K562 (cell line): ENCODE data around the gene SYNGR1. TPM values are rescaled to one million over a fixed set of nuclear protein-coding genes. Genes with fewer than 3 reads are reported as not detected.

Experiments
- ATF1 ChIP-seq, 2 experiments: fragments of 450-650 bp in 1 of 2; IDR thresholded peaks; 2 replicates each; pipeline ENCODE4 v1.6.1; 2016; ENCODE audit warnings: missing compliant biosample characterization in 1 of 2, missing genetic modification characterization in 1 of 2
- BRD9 ChIP-seq: fragments of 450-650 bp; IDR thresholded peaks from 2 replicates; pipeline ENCODE4 v1.6.1; 2018; ENCODE audit warnings: low read depth; ENCODE audit not compliant: partially characterized antibody
- ETV6 ChIP-seq, 3 experiments: fragments of 150-350 bp in 1 of 3; sonication (generic) in 1 of 3; formaldehyde crosslinking in 1 of 3; IDR thresholded peaks; 2 replicates each; pipeline versions ENCODE4 v1.6.1 to v1.8.0; 2014 to 2022; ENCODE audit warnings: borderline replicate concordance in 2 of 3, low read depth in 2 of 3, antibody characterized with exemption in 1 of 3, low read length in 1 of 3, mild to moderate bottlenecking in 1 of 3, missing genetic modification reagents in 1 of 3
- FOXA3 ChIP-seq, 2 experiments: fragments of 450-650 bp in 1 of 2; sonication (generic) in 1 of 2; formaldehyde crosslinking; IDR thresholded peaks in 1 of 2; conservative IDR thresholded peaks in 1 of 2; 2 replicates each; pipeline versions ENCODE4 v1.4.0 to v1.8.0; 2020 to 2022; ENCODE audit warnings: mild to moderate bottlenecking in 2 of 2, missing genetic modification reagents in 1 of 2
- KDM2B ChIP-seq: fragments of 250-450 bp; sonication (Bioruptor Pico); IDR thresholded peaks from 2 replicates; pipeline ENCODE4 v1.8.0; 2021; ENCODE audit warnings: mild to moderate bottlenecking, moderate library complexity
- KLF13 ChIP-seq: fragments of 450-650 bp; IDR thresholded peaks from 2 replicates; pipeline ENCODE4 v1.6.1; 2016; ENCODE audit warnings: missing genetic modification characterization, low read depth, mild to moderate bottlenecking, missing compliant biosample characterization, moderate library complexity, borderline replicate concordance
- MCM3 ChIP-seq: fragments of 450-650 bp; IDR thresholded peaks from 2 replicates; pipeline ENCODE4 v1.6.1; 2016
- MTF1 ChIP-seq: fragments of 250-450 bp; sonication (Bioruptor Pico); IDR thresholded peaks from 2 replicates; pipeline ENCODE4 v1.9.0; 2021; ENCODE audit warnings: moderate library complexity, mild to moderate bottlenecking, inconsistent platforms, borderline replicate concordance
- MXD1 ChIP-seq: fragments of 250-450 bp; sonication (Bioruptor Pico); IDR thresholded peaks from 2 replicates; pipeline ENCODE4 v1.8.0; 2021; ENCODE audit warnings: borderline replicate concordance, mild to moderate bottlenecking, moderate library complexity; ENCODE audit not compliant: poor library complexity, severe bottlenecking
- NR2F6 ChIP-seq: fragments of 450-650 bp; formaldehyde crosslinking; IDR thresholded peaks from 2 replicates; pipeline ENCODE4 v1.4.0; 2020; ENCODE audit warnings: mild to moderate bottlenecking
- RHOXF2B ChIP-seq: fragments of 250-450 bp; sonication (Bioruptor Pico); conservative IDR thresholded peaks from 2 replicates; pipeline ENCODE4 v1.5.1; 2021
- RNF219 ChIP-seq: fragments of 250-450 bp; sonication (Bioruptor Pico); IDR thresholded peaks from 2 replicates; pipeline ENCODE4 v1.5.0; 2022; ENCODE audit warnings: mild to moderate bottlenecking
- SNIP1 ChIP-seq: fragments of 450-650 bp; IDR thresholded peaks from 2 replicates; pipeline ENCODE4 v1.7.1; 2017; ENCODE audit warnings: low read depth, mild to moderate bottlenecking
- SPI1 ChIP-seq: IDR thresholded peaks from 2 replicates; pipeline ENCODE4 v1.6.1; 2011; ENCODE audit warnings: low read depth, low read length, control low read depth, borderline replicate concordance
- TCF7 ChIP-seq: sonication (generic); IDR thresholded peaks from 2 replicates; pipeline ENCODE4 v1.6.1; 2016; ENCODE audit warnings: antibody characterized with exemption, borderline replicate concordance
- TGIF2 ChIP-seq: sonication (generic); formaldehyde crosslinking; IDR thresholded peaks from 2 replicates; pipeline ENCODE4 v1.8.1; 2022; ENCODE audit warnings: mild to moderate bottlenecking, missing genetic modification reagents, moderate library complexity
- U2AF1 ChIP-seq: fragments of 200-400 bp; formaldehyde crosslinking; optimal IDR thresholded peaks from 2 replicates; pipeline ENCODE3; 2017; ENCODE audit warnings: mild to moderate bottlenecking, low read depth, low read length, moderate library complexity
- ZNF324 ChIP-seq: fragments of 250-450 bp; sonication (Bioruptor Pico); IDR thresholded peaks from 2 replicates; pipeline ENCODE4 v1.4.0; 2020; ENCODE audit warnings: mild to moderate bottlenecking
- ZNF551 ChIP-seq: fragments of 250-450 bp; sonication (Bioruptor Pico); IDR thresholded peaks from 2 replicates; pipeline ENCODE4 v1.5.0; 2021; ENCODE audit warnings: mild to moderate bottlenecking, moderate library complexity
- polyA plus RNA-seq, 8 experiments: library from polyadenylated mRNA; depleted of rRNA in 4 of 8; stranded (reverse) in 5 of 8; unstranded in 3 of 8; fragments of >200 nt; fragmentation: Nextera tagmentation in 2 of 8; fragmentation: Illumina TruSeq in 1 of 8; extraction: Ambion mirVana in 2 of 8; extraction: Trizol in 1 of 8; gene quantifications; 2 replicates each; pipeline versions ENCODE4 v1.2.1 to v1.2.3, GENCODE V29; 2011 to 2014; ENCODE audit warnings: inconsistent platforms in 1 of 8, missing spikeins in 1 of 8
- total RNA-seq, 7 experiments: library from RNA; depleted of rRNA in 6 of 7; stranded (reverse); fragments of >200 nt in 6 of 7; fragmentation: Illumina TruSeq in 2 of 7; extraction: Trizol in 2 of 7; gene quantifications; 2 replicates each; pipeline versions ENCODE4 v1.2.1 to v1.2.3, GENCODE V29; 2011 to 2021; ENCODE audit warnings: low replicate concordance in 1 of 7
- TF ChIP-seq, protein P1 (sequence below): fragments of 250-450 bp; sonication (Bioruptor Pico); IDR thresholded peaks from 2 replicates; pipeline ENCODE4 v1.8.0; 2022; ENCODE audit warnings: moderate library complexity, mild to moderate bottlenecking, inconsistent platforms
- TF ChIP-seq, protein P2 (sequence below): fragments of 150-350 bp; IDR thresholded peaks from 2 replicates; pipeline ENCODE4 v1.6.1; 2014; ENCODE audit warnings: low read depth, mild to moderate bottlenecking, low read length, borderline replicate concordance

Gene SYNGR1
- total and polyA plus RNA-seq, 9 of the 15 experiments (the other 6 are each of a cell fraction or from before 2014, with no cell fraction given): 1.8 to 15.9 (median 5.5) TPM

GRCh38 chr22:39319284-39320022 is 30.3 kb upstream of the SYNGR1 start, which contains the start of gene RPL3 (continued):
- TF ChIP-seq, protein P1, sequence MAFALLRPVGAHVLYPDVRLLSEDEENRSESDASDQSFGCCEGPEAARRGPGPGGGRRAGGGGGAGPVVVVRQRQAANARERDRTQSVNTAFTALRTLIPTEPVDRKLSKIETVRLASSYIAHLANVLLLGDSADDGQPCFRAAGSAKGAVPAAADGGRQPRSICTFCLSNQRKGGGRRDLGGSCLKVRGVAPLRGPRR: no peak
- TF ChIP-seq MXD1 (no peak), SPI1 (peak; percentile 59; the same call in 1 of the 2 replicates), KDM2B (CRISPR knock-in tag) (no peak), FOXA3 (CRISPR knock-in tag; conservative IDR thresholded peaks at IDR 0.05 in 1 of 2, IDR thresholded peaks at IDR 0.05 in 1 of 2) (no peak), SNIP1 (no peak), U2AF1 (peak; percentile 70), NR2F6 (CRISPR knock-in tag) (no peak), ETV6 (IDR thresholded peaks at IDR 0.05; ENCODE audit: borderline replicate concordance in 1 of 2, low read depth in 2 of 2, low read length in 1 of 2) (no peak), ETV6 (CRISPR knock-in tag; IDR thresholded peaks at IDR 0.05; ENCODE audit: borderline replicate concordance) (no peak), RNF219 (CRISPR knock-in tag) (no peak), TCF7 (no peak; the same call in 1 of the 2 replicates), KLF13 (tag) (no peak), ZNF551 (CRISPR knock-in tag) (no peak), TGIF2 (CRISPR knock-in tag) (peak; percentile 70; the same call in 1 of the 2 replicates), ZNF324 (CRISPR knock-in tag) (no peak), RHOXF2B (CRISPR knock-in tag) (0 out of 2 replicates have a peak, but pooled peaks have one; percentile 32), ATF1 (CRISPR knock-in tag; IDR thresholded peaks at IDR 0.05) (no peak), ATF1 (tag; IDR thresholded peaks at IDR 0.05) (peak; percentile 91), MTF1 (CRISPR knock-in tag) (no peak), MCM3 (no peak), BRD9 (peak; percentile 81)
- TF ChIP-seq, protein P2, sequence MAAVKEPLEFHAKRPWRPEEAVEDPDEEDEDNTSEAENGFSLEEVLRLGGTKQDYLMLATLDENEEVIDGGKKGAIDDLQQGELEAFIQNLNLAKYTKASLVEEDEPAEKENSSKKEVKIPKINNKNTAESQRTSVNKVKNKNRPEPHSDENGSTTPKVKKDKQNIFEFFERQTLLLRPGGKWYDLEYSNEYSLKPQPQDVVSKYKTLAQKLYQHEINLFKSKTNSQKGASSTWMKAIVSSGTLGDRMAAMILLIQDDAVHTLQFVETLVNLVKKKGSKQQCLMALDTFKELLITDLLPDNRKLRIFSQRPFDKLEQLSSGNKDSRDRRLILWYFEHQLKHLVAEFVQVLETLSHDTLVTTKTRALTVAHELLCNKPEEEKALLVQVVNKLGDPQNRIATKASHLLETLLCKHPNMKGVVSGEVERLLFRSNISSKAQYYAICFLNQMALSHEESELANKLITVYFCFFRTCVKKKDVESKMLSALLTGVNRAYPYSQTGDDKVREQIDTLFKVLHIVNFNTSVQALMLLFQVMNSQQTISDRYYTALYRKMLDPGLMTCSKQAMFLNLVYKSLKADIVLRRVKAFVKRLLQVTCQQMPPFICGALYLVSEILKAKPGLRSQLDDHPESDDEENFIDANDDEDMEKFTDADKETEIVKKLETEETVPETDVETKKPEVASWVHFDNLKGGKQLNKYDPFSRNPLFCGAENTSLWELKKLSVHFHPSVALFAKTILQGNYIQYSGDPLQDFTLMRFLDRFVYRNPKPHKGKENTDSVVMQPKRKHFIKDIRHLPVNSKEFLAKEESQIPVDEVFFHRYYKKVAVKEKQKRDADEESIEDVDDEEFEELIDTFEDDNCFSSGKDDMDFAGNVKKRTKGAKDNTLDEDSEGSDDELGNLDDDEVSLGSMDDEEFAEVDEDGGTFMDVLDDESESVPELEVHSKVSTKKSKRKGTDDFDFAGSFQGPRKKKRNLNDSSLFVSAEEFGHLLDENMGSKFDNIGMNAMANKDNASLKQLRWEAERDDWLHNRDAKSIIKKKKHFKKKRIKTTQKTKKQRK: no peak
